Stomach (tissue), 4 donors: ENCODE results near the gene CELF1.

Source experiments
- POLR2A ChIP-seq, 4 donors: fragments of 450-650 bp; IDR thresholded peaks; one replicate each; pipeline ENCODE4 v1.6.1; 2016; ENCODE audit warnings: antibody characterized with exemption in 4 of 4, control low read depth in 2 of 4, mild to moderate bottlenecking in 1 of 4, moderate library complexity in 1 of 4
- TF ChIP-seq, protein P1 (sequence below), 7 experiments: fragments of 450-650 bp in 4 of 7; fragments of 200-600 bp in 3 of 7; sonication (generic) in 3 of 7; IDR thresholded peaks; one replicate each; pipeline ENCODE4 v1.5.1; 2016 to 2019; ENCODE audit warnings: antibody characterized with exemption in 7 of 7, control low read depth in 2 of 7, mild to moderate bottlenecking in 1 of 7

DNA sequence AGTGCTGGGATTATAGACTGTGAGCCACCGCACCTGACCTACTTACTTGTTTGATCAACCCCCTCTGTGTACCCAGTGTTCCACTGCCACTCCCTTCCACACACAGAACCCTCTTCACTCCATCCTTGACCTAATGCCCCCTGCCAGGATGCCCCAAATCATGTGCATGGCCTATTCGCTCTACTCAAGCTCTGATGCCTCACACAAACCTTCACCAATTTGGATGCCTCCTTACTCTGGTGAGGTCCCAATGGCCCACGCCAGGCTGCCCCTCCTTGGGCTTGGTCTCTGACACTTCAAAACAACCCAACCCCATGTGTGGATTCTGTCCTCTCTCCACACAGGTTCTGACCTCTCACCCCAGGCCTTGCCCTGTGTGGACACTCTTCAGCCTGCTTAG, 117.2 kb downstream of the CELF1 start:
- TF ChIP-seq, protein P1, sequence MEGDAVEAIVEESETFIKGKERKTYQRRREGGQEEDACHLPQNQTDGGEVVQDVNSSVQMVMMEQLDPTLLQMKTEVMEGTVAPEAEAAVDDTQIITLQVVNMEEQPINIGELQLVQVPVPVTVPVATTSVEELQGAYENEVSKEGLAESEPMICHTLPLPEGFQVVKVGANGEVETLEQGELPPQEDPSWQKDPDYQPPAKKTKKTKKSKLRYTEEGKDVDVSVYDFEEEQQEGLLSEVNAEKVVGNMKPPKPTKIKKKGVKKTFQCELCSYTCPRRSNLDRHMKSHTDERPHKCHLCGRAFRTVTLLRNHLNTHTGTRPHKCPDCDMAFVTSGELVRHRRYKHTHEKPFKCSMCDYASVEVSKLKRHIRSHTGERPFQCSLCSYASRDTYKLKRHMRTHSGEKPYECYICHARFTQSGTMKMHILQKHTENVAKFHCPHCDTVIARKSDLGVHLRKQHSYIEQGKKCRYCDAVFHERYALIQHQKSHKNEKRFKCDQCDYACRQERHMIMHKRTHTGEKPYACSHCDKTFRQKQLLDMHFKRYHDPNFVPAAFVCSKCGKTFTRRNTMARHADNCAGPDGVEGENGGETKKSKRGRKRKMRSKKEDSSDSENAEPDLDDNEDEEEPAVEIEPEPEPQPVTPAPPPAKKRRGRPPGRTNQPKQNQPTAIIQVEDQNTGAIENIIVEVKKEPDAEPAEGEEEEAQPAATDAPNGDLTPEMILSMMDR (IDR thresholded peaks at IDR 0.05), result no peak
- TF ChIP-seq POLR2A (IDR thresholded peaks at IDR 0.05), result no peak
